Measurements from ENCODE around the gene PDXDC1. TPM values are rescaled to one million over a fixed set of nuclear protein-coding genes. Genes with fewer than 3 reads are reported as not detected.
"Not testable (repeated sequence)": the region's sequence is repeated elsewhere in the genome, so short reads cannot be mapped to it uniquely, and the experiment has no call there.

PDXDC1 gene
- total and polyA plus RNA-seq, 4 donors = 51.4 to 88.1 (median 70.5) TPM

- H3K36me3 ChIP-seq (ENCODE audit: control insufficient read depth in 1 of 2, insufficient read depth in 2 of 2, low read length in 1 of 2); DNase-seq; ATAC-seq (ENCODE audit: low FRiP score); H3K4me3 ChIP-seq (ENCODE audit: low read length in 2 of 2); H3K27ac ChIP-seq (ENCODE audit: low read depth in 1 of 2, low read length in 2 of 2); H3K4me1 ChIP-seq (ENCODE audit: control insufficient read depth in 1 of 2, insufficient read depth in 2 of 2, low read length in 2 of 2); H3K9me3 ChIP-seq (ENCODE audit: control insufficient read depth, low read length); intact Hi-C loops (cut with DNase I); H3K27me3 ChIP-seq (ENCODE audit: control insufficient read depth in 1 of 2, insufficient read depth in 2 of 2, low read length in 1 of 2): not testable (repeated sequence)
- 91 to 95% methylated on average over 4 to 8 of the region's 8 CpGs for WGBS, 2 donors
Measured at GRCh38 chr16:15157644-15158043, 182.8 kb downstream of the PDXDC1 start.

GRCh38 chr16:15159671-15160070 lies 184.8 kb downstream of the PDXDC1 start:
- intact Hi-C loops (cut with DNase I); ATAC-seq (ENCODE audit: low FRiP score): not testable (repeated sequence)

GRCh38 chr16:15160571-15160970 lies 185.7 kb downstream of the PDXDC1 start:
- ATAC-seq (ENCODE audit: low FRiP score); H3K36me3 ChIP-seq (ENCODE audit: control insufficient read depth in 1 of 2, insufficient read depth in 2 of 2, low read length in 1 of 2); H3K4me1 ChIP-seq (ENCODE audit: control insufficient read depth in 1 of 2, insufficient read depth in 2 of 2, low read length in 2 of 2); H3K27me3 ChIP-seq (ENCODE audit: control insufficient read depth in 1 of 2, insufficient read depth in 2 of 2, low read length in 1 of 2); H3K27ac ChIP-seq (ENCODE audit: low read depth in 1 of 2, low read length in 2 of 2); DNase-seq; H3K4me3 ChIP-seq (ENCODE audit: low read length in 2 of 2); intact Hi-C loops (cut with DNase I); H3K9me3 ChIP-seq (ENCODE audit: control insufficient read depth, low read length): not testable (repeated sequence)
- 97% methylated on average over 8 of the region's 10 CpGs for WGBS, 2 donors

More at GRCh38 chr16:15159671-15160070, 184.8 kb downstream of the PDXDC1 start:
- not testable (repeated sequence) for H3K27me3 ChIP-seq (ENCODE audit: control insufficient read depth in 1 of 2, insufficient read depth in 2 of 2, low read length in 1 of 2); H3K27ac ChIP-seq (ENCODE audit: low read depth in 1 of 2, low read length in 2 of 2); H3K36me3 ChIP-seq (ENCODE audit: control insufficient read depth in 1 of 2, insufficient read depth in 2 of 2, low read length in 1 of 2); H3K4me3 ChIP-seq (ENCODE audit: low read length in 2 of 2); H3K4me1 ChIP-seq (ENCODE audit: control insufficient read depth in 1 of 2, insufficient read depth in 2 of 2, low read length in 2 of 2); DNase-seq; H3K9me3 ChIP-seq (ENCODE audit: control insufficient read depth, low read length)
- 97% methylated on average over 4 to 5 of the region's 5 CpGs for WGBS, 2 donors

- H3K4me3 ChIP-seq (ENCODE audit: low read length in 2 of 2); ATAC-seq (ENCODE audit: low FRiP score); DNase-seq; H3K27ac ChIP-seq (ENCODE audit: low read depth in 1 of 2, low read length in 2 of 2); intact Hi-C loops (cut with DNase I); H3K9me3 ChIP-seq (ENCODE audit: control insufficient read depth, low read length); H3K27me3 ChIP-seq (ENCODE audit: control insufficient read depth in 1 of 2, insufficient read depth in 2 of 2, low read length in 1 of 2); H3K4me1 ChIP-seq (ENCODE audit: control insufficient read depth in 1 of 2, insufficient read depth in 2 of 2, low read length in 2 of 2); H3K36me3 ChIP-seq (ENCODE audit: control insufficient read depth in 1 of 2, insufficient read depth in 2 of 2, low read length in 1 of 2): not testable (repeated sequence)
- 26 to 50% methylated on average over 1 of the region's 1 CpG for WGBS, 2 donors
Measured at GRCh38 chr16:15163055-15163454, 188.2 kb downstream of the PDXDC1 start.

- H3K27me3 ChIP-seq (ENCODE audit: control insufficient read depth in 1 of 2, insufficient read depth in 2 of 2, low read length in 1 of 2); H3K4me1 ChIP-seq (ENCODE audit: control insufficient read depth in 1 of 2, insufficient read depth in 2 of 2, low read length in 2 of 2); H3K36me3 ChIP-seq (ENCODE audit: control insufficient read depth in 1 of 2, insufficient read depth in 2 of 2, low read length in 1 of 2); DNase-seq; ATAC-seq (ENCODE audit: low FRiP score); H3K9me3 ChIP-seq (ENCODE audit: control insufficient read depth, low read length); H3K4me3 ChIP-seq (ENCODE audit: low read length in 2 of 2); H3K27ac ChIP-seq (ENCODE audit: low read depth in 1 of 2, low read length in 2 of 2); intact Hi-C loops (cut with DNase I): not testable (repeated sequence)
Measured at GRCh38 chr16:15166177-15166576, 191.4 kb downstream of the PDXDC1 start.

GRCh38 chr16:15168303-15168702 lies 193.5 kb downstream of the PDXDC1 start:
- DNase-seq; H3K9me3 ChIP-seq (ENCODE audit: control insufficient read depth, low read length); H3K4me3 ChIP-seq (ENCODE audit: low read length in 2 of 2); ATAC-seq (ENCODE audit: low FRiP score); H3K4me1 ChIP-seq (ENCODE audit: control insufficient read depth in 1 of 2, insufficient read depth in 2 of 2, low read length in 2 of 2); H3K27ac ChIP-seq (ENCODE audit: low read depth in 1 of 2, low read length in 2 of 2); H3K36me3 ChIP-seq (ENCODE audit: control insufficient read depth in 1 of 2, insufficient read depth in 2 of 2, low read length in 1 of 2); H3K27me3 ChIP-seq (ENCODE audit: control insufficient read depth in 1 of 2, insufficient read depth in 2 of 2, low read length in 1 of 2); intact Hi-C loops (cut with DNase I): not testable (repeated sequence)
- 62 to 68% methylated on average over 3 of the region's 3 CpGs for WGBS, 2 donors

GRCh38 chr16:15168953-15169652 lies 194.3 kb downstream of the PDXDC1 start:
- H3K4me3 ChIP-seq (ENCODE audit: low read length in 2 of 2); ATAC-seq (ENCODE audit: low FRiP score); H3K9me3 ChIP-seq (ENCODE audit: control insufficient read depth, low read length); DNase-seq; intact Hi-C loops (cut with DNase I); H3K27ac ChIP-seq (ENCODE audit: low read depth in 1 of 2, low read length in 2 of 2); H3K27me3 ChIP-seq (ENCODE audit: control insufficient read depth in 1 of 2, insufficient read depth in 2 of 2, low read length in 1 of 2); H3K36me3 ChIP-seq (ENCODE audit: control insufficient read depth in 1 of 2, insufficient read depth in 2 of 2, low read length in 1 of 2); H3K4me1 ChIP-seq (ENCODE audit: control insufficient read depth in 1 of 2, insufficient read depth in 2 of 2, low read length in 2 of 2): not testable (repeated sequence)
- 48 to 53% methylated on average over 4 to 5 of the region's 5 CpGs for WGBS, 2 donors

- intact Hi-C loops (cut with DNase I); H3K36me3 ChIP-seq (ENCODE audit: control insufficient read depth in 1 of 2, insufficient read depth in 2 of 2, low read length in 1 of 2); H3K27ac ChIP-seq (ENCODE audit: low read depth in 1 of 2, low read length in 2 of 2); H3K27me3 ChIP-seq (ENCODE audit: control insufficient read depth in 1 of 2, insufficient read depth in 2 of 2, low read length in 1 of 2); DNase-seq; H3K4me1 ChIP-seq (ENCODE audit: control insufficient read depth in 1 of 2, insufficient read depth in 2 of 2, low read length in 2 of 2); H3K4me3 ChIP-seq (ENCODE audit: low read length in 2 of 2); ATAC-seq (ENCODE audit: low FRiP score); H3K9me3 ChIP-seq (ENCODE audit: control insufficient read depth, low read length): not testable (repeated sequence)
- WGBS, 2 donors = 66 to 76% methylated on average over 3 of the region's 3 CpGs
Measured at GRCh38 chr16:15179909-15180308, 205.1 kb downstream of the PDXDC1 start.

GRCh38 chr16:15180946-15181345 lies 206.1 kb downstream of the PDXDC1 start:
- ATAC-seq (ENCODE audit: low FRiP score); H3K27ac ChIP-seq (ENCODE audit: low read depth in 1 of 2, low read length in 2 of 2); H3K27me3 ChIP-seq (ENCODE audit: control insufficient read depth in 1 of 2, insufficient read depth in 2 of 2, low read length in 1 of 2); H3K9me3 ChIP-seq (ENCODE audit: control insufficient read depth, low read length); H3K4me3 ChIP-seq (ENCODE audit: low read length in 2 of 2); H3K36me3 ChIP-seq (ENCODE audit: control insufficient read depth in 1 of 2, insufficient read depth in 2 of 2, low read length in 1 of 2); H3K4me1 ChIP-seq (ENCODE audit: control insufficient read depth in 1 of 2, insufficient read depth in 2 of 2, low read length in 2 of 2); DNase-seq; intact Hi-C loops (cut with DNase I): not testable (repeated sequence)
- 80 to 87% methylated on average over 1 of the region's 1 CpG for WGBS, 2 donors
